NCI-H128 (cell line): ENCODE data around the gene ETFBKMT.
"Not testable (repeated sequence)": the region's sequence is repeated elsewhere in the genome, so short reads cannot be mapped to it uniquely, and the experiment has no call there.

Experiments
- DNase-seq: peaks from one replicate; lab custom pipeline; 2025; ENCODE audit not compliant: unreplicated experiment; lab: John Stamatoyannopoulos, UW

Gene ETFBKMT

DNA sequence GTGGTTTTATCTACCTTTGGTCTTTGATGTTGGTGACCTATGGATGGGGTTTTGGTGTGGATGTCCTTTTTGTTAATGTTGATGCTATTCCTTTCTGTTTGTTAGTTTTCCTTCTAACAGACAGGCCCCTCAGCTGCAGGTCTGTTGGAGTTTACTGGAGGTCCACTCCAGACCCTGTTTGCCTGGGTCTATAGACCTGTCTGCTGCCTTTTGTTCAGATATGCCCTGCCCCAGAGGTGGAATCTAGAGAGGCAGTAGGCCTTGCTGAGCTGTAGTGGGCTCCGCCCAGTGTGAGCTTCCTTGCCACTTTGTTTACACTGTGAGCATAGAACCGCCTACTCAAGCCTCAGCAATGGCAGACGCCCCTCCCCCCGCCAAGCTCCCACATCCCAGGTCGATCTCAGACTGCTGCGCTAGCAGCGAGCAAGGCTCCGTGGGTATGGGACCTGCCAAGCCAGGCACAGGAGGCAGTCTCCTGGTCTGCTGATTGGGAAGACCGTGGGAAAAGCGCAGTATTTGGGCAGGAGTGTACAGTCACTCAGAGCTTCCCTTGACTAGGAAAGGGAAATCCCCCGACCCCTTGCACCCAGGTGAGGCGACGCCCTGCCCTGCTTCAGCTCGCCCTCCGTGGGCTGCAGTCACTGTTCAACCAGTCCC is 59.2 kb downstream of the ETFBKMT start:
- DNase-seq: not testable (repeated sequence)

DNA sequence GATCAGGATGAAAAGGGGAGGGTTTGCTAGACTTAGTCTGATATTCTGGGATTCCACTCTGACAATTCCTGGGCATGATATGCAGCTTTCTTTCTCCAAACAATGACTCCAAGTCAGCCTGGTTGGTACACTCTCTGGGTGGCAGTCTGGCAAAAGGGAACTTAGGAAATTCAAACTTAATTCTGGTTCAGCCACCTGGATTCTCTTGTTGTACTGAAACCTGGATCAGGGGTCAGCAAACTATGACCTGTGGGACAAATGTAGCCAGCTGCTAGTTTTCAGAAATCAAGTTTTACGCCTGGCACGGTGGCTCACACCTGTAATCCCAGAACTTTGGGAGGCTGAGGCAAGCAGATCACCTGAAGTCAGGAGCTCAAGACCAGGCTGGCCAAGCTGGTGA is 63.1 kb downstream of the ETFBKMT start:
- DNase-seq: no peak
